GM11168 (cell line): ENCODE results near the gene C10orf105.

Experiments
- in situ Hi-C: fragments of 300-500 bp; cut with MboI; formaldehyde crosslinking; loops from one replicate; pipeline ENCODE4 v1.12.0; 2022; ENCODE audit warnings: low sequenced_read_pairs; ENCODE audit not compliant: unreplicated experiment

Gene C10orf105

DNA sequence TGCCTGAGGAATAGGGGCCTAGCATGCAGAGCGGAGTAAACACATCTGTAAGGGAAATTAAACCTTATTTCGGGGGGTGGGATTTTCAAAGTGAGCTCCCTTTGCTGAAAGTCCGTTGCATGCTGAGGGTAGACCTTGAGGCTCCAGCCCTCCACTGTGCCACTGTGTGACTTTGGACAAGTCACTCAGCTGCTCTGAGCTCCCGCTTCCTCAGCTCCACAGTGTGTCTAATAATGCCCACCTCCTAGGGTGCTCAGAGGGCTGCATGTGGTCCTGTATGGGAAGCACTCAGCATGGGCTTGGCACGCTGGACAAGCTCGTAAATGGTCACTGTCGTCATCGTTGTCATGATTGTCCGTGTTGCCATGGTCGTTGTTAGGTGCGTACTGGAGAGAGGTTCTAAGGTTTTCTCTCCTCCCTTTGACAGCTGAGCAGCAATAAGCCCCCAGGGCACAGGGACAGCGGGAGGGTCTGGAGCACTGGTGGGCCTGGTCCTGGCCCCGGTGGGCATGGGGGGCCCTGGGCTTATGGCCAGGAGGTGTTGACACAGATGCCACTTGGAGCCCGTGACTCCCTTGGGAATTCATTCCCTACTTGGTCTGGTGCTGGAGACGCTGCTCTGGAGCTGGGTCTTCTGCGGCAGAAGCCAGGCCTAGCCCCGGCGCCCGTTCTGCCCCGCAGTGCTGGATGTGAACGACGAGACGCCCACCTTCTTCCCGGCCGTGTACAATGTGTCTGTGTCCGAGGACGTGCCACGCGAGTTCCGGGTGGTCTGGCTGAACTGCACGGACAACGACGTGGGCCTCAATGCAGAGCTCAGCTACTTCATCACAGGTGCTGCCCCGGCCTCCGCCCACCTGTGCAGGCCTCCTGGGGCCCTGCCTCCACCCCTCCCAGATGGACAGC, 13.1 kb downstream of the C10orf105 start:
- in situ Hi-C loops, result no loop called here

DNA sequence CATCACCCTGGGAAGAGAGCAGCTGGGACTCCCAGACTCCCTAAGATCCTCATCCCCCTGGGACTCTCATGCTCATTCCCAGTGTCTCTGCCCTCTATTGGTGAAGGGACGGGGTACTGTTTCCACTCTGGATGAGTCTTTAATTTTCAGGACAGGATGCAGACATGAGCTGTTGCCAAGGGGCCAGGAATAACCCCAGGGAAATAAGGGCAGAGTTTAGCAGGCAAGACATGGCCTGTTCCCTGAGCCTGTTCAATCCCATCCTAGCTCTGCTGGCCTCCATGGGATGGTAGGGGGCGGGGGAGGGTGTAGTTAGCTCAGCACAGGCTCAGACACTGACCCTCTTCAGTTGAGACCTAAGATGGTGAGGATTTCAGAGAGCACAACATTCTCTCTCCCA, 14.0 kb downstream of the C10orf105 start:
- in situ Hi-C loops, result no loop called here

- in situ Hi-C loops, result loop anchor here (5.0 kb wide), 1 partner anchor 393 kb away; no protein-coding TSS in a partner anchor
Measured at GRCh38 chr10:71704816-71705215, 14.8 kb downstream of the C10orf105 start.

DNA sequence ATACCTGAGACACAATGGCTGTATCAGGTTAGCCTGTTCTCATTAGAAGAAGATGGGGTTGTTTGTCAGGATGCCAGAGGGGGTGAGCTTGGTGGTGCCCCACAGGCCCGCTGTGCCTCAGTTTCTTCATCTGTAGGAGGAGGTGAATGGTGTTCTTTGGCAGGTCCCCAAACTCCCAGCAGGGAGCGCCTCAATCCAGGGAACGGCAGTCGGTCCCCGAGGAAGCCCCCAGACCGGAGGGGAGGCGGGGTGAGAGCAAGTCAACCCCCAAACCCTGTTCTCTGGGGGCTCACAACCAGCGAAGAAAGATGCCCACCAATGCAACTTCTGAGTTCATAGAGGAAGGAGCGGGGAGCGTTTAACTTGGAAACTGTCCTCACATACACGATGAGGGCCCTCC, 16.0 kb downstream of the C10orf105 start:
- in situ Hi-C loops, result loop anchor here (5.0 kb wide), 1 partner anchor 391 kb away; no protein-coding TSS in a partner anchor

- in situ Hi-C loops, result loop anchor here (5.0 kb wide), 1 partner anchor 389 kb away; no protein-coding TSS in a partner anchor
Measured at GRCh38 chr10:71701496-71702132, 18.0 kb downstream of the C10orf105 start.

GRCh38 chr10:71700731-71701368, 18.7 kb downstream of the C10orf105 start:
- in situ Hi-C loops, result loop anchor here (5.0 kb wide), 1 partner anchor 389 kb away; no protein-coding TSS in a partner anchor

GRCh38 chr10:71698737-71699136, 20.8 kb downstream of the C10orf105 start:
- in situ Hi-C loops, result no loop called here

DNA sequence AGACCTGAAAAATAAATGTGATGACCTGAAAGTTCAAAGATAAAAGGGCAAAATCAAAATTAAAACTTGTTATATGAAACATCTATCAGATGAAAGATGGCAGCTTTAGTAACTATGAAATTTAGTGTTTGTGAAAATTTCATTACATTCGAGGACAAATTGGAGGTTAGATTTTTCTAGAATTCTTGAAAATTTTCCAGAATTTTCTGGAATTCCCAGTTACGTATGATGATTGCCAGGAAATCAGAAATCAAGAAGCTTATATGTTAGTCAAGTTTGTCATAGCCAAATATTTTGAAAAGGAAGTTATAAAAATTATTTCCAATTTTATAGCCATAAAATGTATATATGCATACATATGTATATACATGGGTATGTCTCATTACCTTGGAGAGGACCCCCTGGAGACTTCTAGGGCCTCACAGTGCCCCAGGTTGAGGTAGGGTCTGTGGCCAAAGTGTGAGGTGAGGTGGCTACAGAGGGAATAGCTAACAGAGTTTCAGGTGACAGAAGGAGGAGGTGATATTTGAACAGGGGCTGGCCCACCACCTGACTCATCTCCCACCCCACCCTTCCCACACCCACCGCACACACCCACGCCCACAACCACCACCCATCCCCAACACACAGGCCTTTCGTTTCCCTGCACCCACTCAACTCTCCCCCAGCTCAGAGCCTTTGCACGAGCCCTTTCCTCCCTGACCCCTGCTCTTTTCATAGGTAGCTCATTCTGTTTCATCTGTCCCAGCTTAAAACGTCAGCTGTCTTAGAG, 21.5 kb downstream of the C10orf105 start:
- in situ Hi-C loops, result no loop called here

GRCh38 chr10:71696628-71697326, 22.8 kb downstream of the C10orf105 start:
- in situ Hi-C loops, result no loop called here

GRCh38 chr10:71695502-71696476, 23.8 kb downstream of the C10orf105 start:
- in situ Hi-C loops, result no loop called here

- in situ Hi-C loops, result no loop called here
Measured at GRCh38 chr10:71694567-71694968, 25.0 kb downstream of the C10orf105 start.

DNA sequence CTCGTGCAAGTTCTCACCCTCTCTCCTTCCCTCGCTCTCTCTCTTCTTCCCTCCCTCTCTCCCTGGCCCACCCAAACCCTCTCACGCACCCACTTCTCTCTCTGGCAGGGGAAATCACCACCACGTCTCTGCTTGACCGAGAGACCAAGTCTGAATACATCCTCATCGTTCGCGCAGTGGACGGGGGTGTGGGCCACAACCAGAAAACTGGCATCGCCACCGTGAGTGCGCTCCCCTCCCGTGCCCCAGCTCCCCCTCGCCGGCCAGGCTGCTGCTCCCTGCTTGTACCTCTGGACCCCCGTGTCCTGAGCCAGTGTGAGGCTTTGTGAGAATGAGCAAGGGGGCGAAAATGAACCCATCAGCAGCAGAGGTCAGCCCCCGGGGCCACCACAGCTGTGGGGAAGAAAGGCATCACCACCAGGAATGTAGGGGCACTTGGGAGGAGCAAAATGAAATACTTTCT, 25.5 kb downstream of the C10orf105 start:
- in situ Hi-C loops, result no loop called here

DNA sequence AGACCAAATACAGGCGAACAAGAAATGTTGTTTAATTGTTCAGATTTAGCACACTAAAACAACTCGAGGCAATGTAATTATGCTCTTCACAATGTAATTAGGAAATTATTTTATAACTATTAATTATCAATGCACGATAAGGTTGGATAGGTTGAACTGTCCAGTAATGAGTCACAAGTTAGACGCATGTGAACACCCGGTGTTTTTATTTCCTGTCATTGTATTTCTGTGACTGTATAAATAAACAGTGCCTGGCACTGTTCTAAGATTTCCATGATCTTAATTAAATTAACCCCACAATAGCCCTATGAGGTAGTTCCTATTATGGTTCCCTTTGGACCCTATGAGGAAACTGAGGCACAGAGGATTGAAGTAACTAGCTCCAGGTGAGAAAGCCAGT, 26.2 kb downstream of the C10orf105 start:
- in situ Hi-C loops, result no loop called here

DNA sequence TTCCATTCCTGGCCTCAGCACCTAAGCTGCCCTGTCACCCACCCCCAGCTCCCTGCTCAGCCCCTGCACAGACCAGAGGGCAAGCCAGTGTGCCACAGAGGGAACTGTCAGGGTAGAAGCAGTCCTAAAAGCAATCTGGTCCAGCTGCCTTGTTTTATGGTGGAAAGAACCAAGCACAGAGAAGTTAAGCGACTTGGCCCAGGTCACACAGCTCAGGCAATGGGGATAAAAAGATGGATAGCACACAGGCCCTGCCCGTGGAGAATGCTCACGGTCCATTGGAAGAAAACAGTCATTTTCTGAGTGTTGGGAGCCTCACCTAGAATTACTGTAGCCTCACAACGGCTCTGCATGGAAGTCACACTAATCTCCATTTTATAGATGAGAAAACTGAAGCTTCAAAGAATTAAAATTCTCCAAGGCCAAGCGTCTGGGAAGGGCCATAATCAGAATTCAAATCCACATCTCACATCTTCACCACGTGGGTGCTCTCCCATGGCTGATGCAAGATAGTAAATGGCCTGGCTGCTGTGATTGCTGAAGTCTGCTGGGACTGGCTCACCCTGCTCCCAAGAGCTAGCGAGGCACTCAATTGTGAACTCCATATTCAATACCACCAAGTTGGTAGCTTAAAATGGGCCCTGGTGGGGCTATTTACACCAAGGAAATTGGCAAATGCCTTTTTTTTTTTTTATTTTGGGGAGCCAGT, 26.8 kb downstream of the C10orf105 start:
- in situ Hi-C loops, result no loop called here

GRCh38 chr10:71691405-71691804, 28.2 kb downstream of the C10orf105 start:
- in situ Hi-C loops, result no loop called here

DNA sequence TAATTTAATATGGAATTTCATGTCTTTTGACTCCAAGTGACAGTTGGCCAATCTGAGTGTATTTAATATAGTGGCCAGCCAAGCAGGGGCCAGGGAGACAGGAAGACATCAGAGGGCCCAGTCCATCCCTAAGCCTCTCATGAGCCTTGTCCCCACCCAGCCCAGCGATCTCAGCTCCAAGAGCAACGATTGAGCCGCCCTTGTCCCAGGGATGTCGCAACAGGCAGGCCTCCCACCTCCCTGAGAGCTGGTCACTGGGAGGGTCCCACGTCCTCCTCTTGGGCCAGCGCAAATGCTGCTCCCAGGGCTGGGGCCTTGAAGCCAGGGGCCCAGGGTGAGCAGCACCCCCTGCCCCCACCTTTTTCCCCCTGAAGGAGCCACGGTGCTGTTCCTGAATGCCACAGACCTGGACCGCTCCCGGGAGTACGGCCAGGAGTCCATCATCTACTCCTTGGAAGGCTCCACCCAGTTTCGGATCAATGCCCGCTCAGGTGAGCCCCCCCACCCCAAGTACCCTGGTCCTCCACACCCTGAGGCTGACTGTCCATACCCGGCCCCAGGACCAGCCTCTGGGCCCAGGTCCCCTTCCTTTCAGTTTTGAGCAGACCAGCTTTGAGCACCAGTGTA, 29.4 kb downstream of the C10orf105 start:
- in situ Hi-C loops, result no loop called here

DNA sequence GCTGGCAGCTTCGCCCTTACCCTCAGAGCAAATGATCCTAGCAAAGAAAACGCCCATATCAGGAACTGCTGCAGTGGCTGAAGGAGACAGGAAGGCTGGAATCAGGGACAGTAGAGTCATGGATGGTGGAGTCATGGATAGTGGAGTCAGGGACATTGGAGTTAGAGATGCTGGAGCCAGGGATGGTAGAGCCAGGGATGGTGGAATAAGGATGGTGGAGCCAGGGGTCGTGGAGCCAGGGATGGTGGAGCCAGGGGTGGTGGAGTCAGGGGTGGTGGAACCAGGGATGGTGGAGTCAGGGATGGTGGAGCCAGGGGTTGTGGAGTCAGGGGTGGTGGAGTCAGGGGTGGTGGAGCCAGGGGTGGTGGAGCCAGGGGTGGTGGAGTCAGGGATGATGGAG, 31.3 kb downstream of the C10orf105 start:
- in situ Hi-C loops, result no loop called here
